HCT116 (cell line): ENCODE data around the gene IMMP2L. TPM values are rescaled to one million over a fixed set of nuclear protein-coding genes. Genes with fewer than 3 reads are reported as not detected.
"Not testable (repeated sequence)": the region's sequence is repeated elsewhere in the genome, so short reads cannot be mapped to it uniquely, and the experiment has no call there.

Experiments
- ATAC-seq: fragments of 200-7000 bp; cut with Tn5 transposase; 2 replicates; pipeline ENCODE4 v1.9.1; 2020; ENCODE audit warnings: mild to moderate bottlenecking, moderate library complexity
- BruUV-seq: library from RNA; stranded (reverse); fragments of 400-500 nt; replicated peaks from 2 replicates; lab custom pipeline; 2021; lab: Mats Ljungman, UMichigan
- CTCF ChIA-PET: fragments of 300-600 bp; sonication (Branson Sonifier 250); formaldehyde crosslinking; loops from one replicate; lab custom pipeline; 2021; ENCODE audit warnings: antibody characterized with exemption; lab: Charles Lee
- POLR2A ChIA-PET: fragments of 300-600, 350-600 bp; sonication (Branson Sonifier 250); formaldehyde crosslinking; loops from one replicate; lab custom pipeline; 2021; ENCODE audit warnings: antibody characterized with exemption; lab: Charles Lee
- RAD21 ChIA-PET, 2 experiments: fragments of 300-600 bp; sonication (Branson Sonifier 250); formaldehyde crosslinking; loops; one replicate each; lab custom pipeline; 2023; ENCODE audit warnings: low total read pairs in 2 of 2; ENCODE audit not compliant: uncharacterized antibody in 2 of 2, unreplicated experiment in 2 of 2, low non-redundant PET in 1 of 2; lab: Charles Lee
- DNase-seq: peaks from one replicate; pipeline ENCODE4 v3.0.0-alpha.2; 2010; ENCODE audit warnings: low read depth, low spot score
- H2AFZ ChIP-seq: fragments of 200-600 bp; shearing (Covaris generic), sonication (generic); 2 replicates; pipeline ENCODE4 v1.6.1; 2017; ENCODE audit warnings: low read depth, mixed run types, mixed read lengths, antibody characterized with exemption, low read length; ENCODE audit not compliant: poor library complexity, severe bottlenecking
- H3K27ac ChIP-seq: 2 replicates; pipeline ENCODE4 v1.5.1; 2012; ENCODE audit warnings: low read depth, low read length
- H3K27me3 ChIP-seq: fragments of 200-600 bp; sonication (generic); 2 replicates; pipeline ENCODE4 v1.6.1; 2016; ENCODE audit warnings: mixed run types, low read length, mixed read lengths; ENCODE audit not compliant: insufficient read depth
- H3K36me3 ChIP-seq, 2 experiments: fragments of 200-500 bp in 1 of 2; fragments of 200-600 bp in 1 of 2; sonication (Bioruptor generic) in 1 of 2; sonication (generic) in 1 of 2; 2 replicates each; pipeline versions ENCODE4 v1.5.1 to v1.6.1; 2014 to 2016; ENCODE audit warnings: low read length in 2 of 2, inconsistent platforms in 1 of 2, mixed read lengths in 1 of 2, mixed run types in 1 of 2; ENCODE audit not compliant: insufficient read depth in 2 of 2, control insufficient read depth in 1 of 2
- H3K4me1 ChIP-seq, 2 experiments: fragments of 200-600 bp in 1 of 2; sonication (generic) in 1 of 2; 2 replicates each; pipeline versions ENCODE4 v1.5.1 to v1.6.1; 2012 to 2017; ENCODE audit warnings: low read length in 2 of 2, inconsistent platforms in 1 of 2, mild to moderate bottlenecking in 1 of 2, mixed read lengths in 1 of 2, mixed run types in 1 of 2, moderate library complexity in 1 of 2; ENCODE audit not compliant: insufficient read depth in 2 of 2, control insufficient read depth in 1 of 2
- H3K4me2 ChIP-seq: fragments of 200-600 bp; sonication (generic); 2 replicates; pipeline ENCODE4 v1.6.1; 2017; ENCODE audit warnings: mixed run types, low read length, mixed read lengths
- H3K4me3 ChIP-seq, 2 experiments: fragments of 200-600 bp in 1 of 2; sonication (generic) in 1 of 2; replicated peaks in 1 of 2; 2 replicates each; pipeline ENCODE4 v1.5.1; 2011 to 2016; ENCODE audit warnings: low read length in 2 of 2, control low read depth in 1 of 2, low read depth in 1 of 2, mild to moderate bottlenecking in 1 of 2, mixed read lengths in 1 of 2, mixed run types in 1 of 2
- H3K79me2 ChIP-seq: fragments of 200-600 bp; sonication (generic); 2 replicates; pipeline ENCODE4 v1.6.1; 2017; ENCODE audit warnings: mild to moderate bottlenecking, mixed run types, low read length, moderate library complexity, mixed read lengths; ENCODE audit not compliant: insufficient read depth
- H3K9ac ChIP-seq: fragments of 200-600 bp; sonication (generic); 2 replicates; pipeline ENCODE4 v1.6.1; 2016; ENCODE audit warnings: low read length, mixed read lengths
- H3K9me2 ChIP-seq: fragments of 200-600 bp; sonication (generic), shearing (Covaris generic); 2 replicates; pipeline ENCODE4 v1.6.1; 2017; ENCODE audit warnings: mixed run types, mild to moderate bottlenecking, moderate library complexity; ENCODE audit not compliant: insufficient read depth
- H3K9me3 ChIP-seq, 2 experiments: fragments of 200-500 bp in 1 of 2; fragments of 200-600 bp in 1 of 2; sonication (Bioruptor generic) in 1 of 2; sonication (generic) in 1 of 2; 2 replicates each; pipeline ENCODE4 v1.6.1; 2014 to 2017; ENCODE audit warnings: low read length in 2 of 2, mixed read lengths in 2 of 2, inconsistent platforms in 1 of 2, low read depth in 1 of 2, mild to moderate bottlenecking in 1 of 2, mixed run types in 1 of 2, moderate library complexity in 1 of 2; ENCODE audit not compliant: control insufficient read depth in 1 of 2, insufficient read depth in 1 of 2
- H4K20me1 ChIP-seq: fragments of 200-600 bp; sonication (generic), shearing (Covaris generic); 2 replicates; pipeline ENCODE4 v1.6.1; 2017; ENCODE audit warnings: mixed run types, mild to moderate bottlenecking, moderate library complexity; ENCODE audit not compliant: insufficient read depth
- ATF3 ChIP-seq: IDR thresholded peaks from 2 replicates; pipeline ENCODE4 v1.6.1; 2012
- CBX3 ChIP-seq: IDR thresholded peaks from 2 replicates; pipeline ENCODE4 v1.6.1; 2012; ENCODE audit warnings: low read depth
- CEBPB ChIP-seq: IDR thresholded peaks from 2 replicates; pipeline ENCODE4 v1.6.1; 2012; ENCODE audit warnings: low read depth
- CTCF ChIP-seq, 3 experiments: fragments of 200-600 bp in 1 of 3; sonication (generic) in 1 of 3; IDR thresholded peaks in 2 of 3; conservative IDR thresholded peaks in 1 of 3; 2 replicates each; pipeline ENCODE4 v1.5.1; 2012 to 2017; ENCODE audit warnings: low read depth in 2 of 3, low read length in 2 of 3, antibody characterized with exemption in 1 of 3, borderline replicate concordance in 1 of 3, control low read depth in 1 of 3, mild to moderate bottlenecking in 1 of 3, mixed read lengths in 1 of 3, mixed run types in 1 of 3, moderate library complexity in 1 of 3; ENCODE audit not compliant: insufficient read depth in 1 of 3
- EGR1 ChIP-seq: IDR thresholded peaks from 2 replicates; pipeline ENCODE4 v1.6.1; 2012; ENCODE audit warnings: low read depth
- ELF1 ChIP-seq: IDR thresholded peaks from 2 replicates; pipeline ENCODE4 v1.6.1; 2012; ENCODE audit warnings: low read depth, borderline replicate concordance
- EZH2 ChIP-seq: fragments of 200-600 bp; sonication (generic); IDR thresholded peaks from 2 replicates; pipeline ENCODE4 v1.6.1; 2017; ENCODE audit warnings: antibody characterized with exemption, mixed run types
- FOSL1 ChIP-seq: IDR thresholded peaks from 2 replicates; pipeline ENCODE4 v1.6.1; 2012; ENCODE audit warnings: low read depth
- JUND ChIP-seq: IDR thresholded peaks from 2 replicates; pipeline ENCODE4 v1.6.1; 2012
- MAX ChIP-seq: IDR thresholded peaks from 2 replicates; pipeline ENCODE4 v1.6.1; 2012
- POLR2A ChIP-seq: IDR thresholded peaks from 2 replicates; pipeline ENCODE4 v1.7.0; 2011; ENCODE audit warnings: borderline replicate concordance; ENCODE audit not compliant: insufficient read depth, insufficient read length; ENCODE audit errors: extremely low read depth
- RAD21 ChIP-seq: IDR thresholded peaks from 2 replicates; pipeline ENCODE4 v1.6.1; 2012; ENCODE audit warnings: low read depth, mild to moderate bottlenecking
- SIN3A ChIP-seq: IDR thresholded peaks from 2 replicates; pipeline ENCODE4 v1.6.1; 2012; ENCODE audit warnings: low read depth
- TCF7L2 ChIP-seq: IDR thresholded peaks from 2 replicates; pipeline ENCODE4 v1.7.0; 2011; ENCODE audit warnings: borderline replicate concordance, inconsistent platforms; ENCODE audit not compliant: insufficient read depth, insufficient read length; ENCODE audit errors: extremely low read depth
- ZFX ChIP-seq: fragments of 450-650 bp; IDR thresholded peaks from 2 replicates; pipeline ENCODE4 v1.6.1; 2017
- ZNF274 ChIP-seq: fragments of 200-500 bp; sonication (Bioruptor generic); IDR thresholded peaks from 2 replicates; pipeline ENCODE4 v1.6.1; 2014; ENCODE audit warnings: mild to moderate bottlenecking, low read depth, low read length, inconsistent platforms
- intact Hi-C: fragments of 100-400 bp; cut with micrococcal nuclease; formaldehyde crosslinking; loops from 2 replicates; pipeline ENCODE4 v1.10.0; 2022
- total RNA-seq: library from RNA; stranded (reverse); gene quantifications from one replicate; pipeline ENCODE4 v1.2.1, GENCODE V29; 2021; ENCODE audit not compliant: unreplicated experiment

IMMP2L gene
- total RNA-seq, 1 experiment from 2014 or later: 21.1 TPM

- RAD21 ChIA-PET: not testable (repeated sequence)
Measured at GRCh38 chr7:111447502-111447901, 114.8 kb downstream of the IMMP2L start.

GRCh38 chr7:111439977-111440376, 122.3 kb downstream of the IMMP2L start:
- DNase-seq (no peak), ATAC-seq (no peak)
- H3K79me2 ChIP-seq: no peaks in the 10 kb centered on the region
- no peaks in the 10 kb centered on the region for H3K36me3 ChIP-seq
- H4K20me1 ChIP-seq: no peaks in the 10 kb centered on the region
- no peak overlapping the region for H3K4me3 ChIP-seq
- ChIA-PET RAD21 (no interaction called here), POLR2A (no interaction called here), CTCF (no interaction called here)
- no peak overlapping the region for H3K4me2 ChIP-seq
- no peak overlapping the region for H3K9ac ChIP-seq
- no peaks in the 10 kb centered on the region for H3K9me2 ChIP-seq
- TF ChIP-seq CBX3 (no peak), RAD21 (no peak), POLR2A (no peak), ZFX (no peak), CTCF (IDR thresholded peaks at IDR 0.05 in 2 of 3, conservative IDR thresholded peaks at IDR 0.05 in 1 of 3; ENCODE audit: borderline replicate concordance in 1 of 3, insufficient read depth in 1 of 3, low read depth in 2 of 3, low read length in 2 of 3) (no peak), EZH2 (no peak), ATF3 (no peak), ZNF274 (no peak), EGR1 (no peak), CEBPB (no peak), MAX (no peak), ELF1 (no peak), FOSL1 (no peak), JUND (no peak), SIN3A (no peak), TCF7L2 (no peak)
- no peaks in the 10 kb centered on the region for H3K27me3 ChIP-seq
- H3K27ac ChIP-seq: no peak overlapping the region
- no TSS peak for BruUV-seq
- intact Hi-C loops: no loop called here
- no peak overlapping the region for H2AFZ ChIP-seq
- no peaks in the 10 kb centered on the region for H3K4me1 ChIP-seq
- H3K9me3 ChIP-seq: no peaks in the 10 kb centered on the region

More at GRCh38 chr7:111447502-111447901, 114.8 kb downstream of the IMMP2L start:
- DNase-seq, H3K9me3 ChIP-seq, intact Hi-C loops, CTCF ChIA-PET, H3K27ac ChIP-seq, H3K79me2 ChIP-seq, H3K27me3 ChIP-seq, H3K4me1 ChIP-seq, H3K9ac ChIP-seq, POLR2A ChIA-PET, H3K4me2 ChIP-seq, H3K4me3 ChIP-seq, H3K36me3 ChIP-seq, ATAC-seq, H2AFZ ChIP-seq, BruUV-seq, H4K20me1 ChIP-seq, H3K9me2 ChIP-seq: not testable (repeated sequence)
